Stimulated activated naive CD8-positive, alpha-beta T cell treated with anti-CD3 and anti-CD28 coated beads, Interleukin-15, amount 100 ng/mL, for 72 hours (primary cell): ENCODE measurements around the gene LRRN3.

ENCODE experiments used
- ATAC-seq: fragments of 150-1000 bp; cut with Tn5 transposase; 2 replicates; pipeline ENCODE4 v1.10.0; 2021; ENCODE audit warnings: mild to moderate bottlenecking, moderate library complexity
- DNase-seq, 2 donors: peaks; one replicate each; pipeline ENCODE4 v3.0.0; 2021 to 2022
- H3K27ac Mint-ChIP-seq, 2 donors: one replicate each; pipeline ENCODE4 v1.8.0; 2022; ENCODE audit warnings: mild to moderate bottlenecking in 2 of 2, mixed read lengths in 2 of 2, moderate library complexity in 2 of 2
- H3K27me3 Mint-ChIP-seq: one replicate; pipeline ENCODE4 v1.8.0; 2022; ENCODE audit warnings: mixed read lengths
- H3K4me1 Mint-ChIP-seq: one replicate; pipeline ENCODE4 v1.8.0; 2022; ENCODE audit warnings: mild to moderate bottlenecking, mixed read lengths
- H3K4me3 Mint-ChIP-seq, 2 donors: one replicate each; pipeline ENCODE4 v1.8.0; 2022; ENCODE audit warnings: mild to moderate bottlenecking in 2 of 2, mixed read lengths in 2 of 2, moderate library complexity in 1 of 2
- H3K9me3 Mint-ChIP-seq, 2 donors: one replicate each; pipeline ENCODE4 v1.8.0; 2022; ENCODE audit warnings: mixed read lengths in 2 of 2

The LRRN3 gene

DNA sequence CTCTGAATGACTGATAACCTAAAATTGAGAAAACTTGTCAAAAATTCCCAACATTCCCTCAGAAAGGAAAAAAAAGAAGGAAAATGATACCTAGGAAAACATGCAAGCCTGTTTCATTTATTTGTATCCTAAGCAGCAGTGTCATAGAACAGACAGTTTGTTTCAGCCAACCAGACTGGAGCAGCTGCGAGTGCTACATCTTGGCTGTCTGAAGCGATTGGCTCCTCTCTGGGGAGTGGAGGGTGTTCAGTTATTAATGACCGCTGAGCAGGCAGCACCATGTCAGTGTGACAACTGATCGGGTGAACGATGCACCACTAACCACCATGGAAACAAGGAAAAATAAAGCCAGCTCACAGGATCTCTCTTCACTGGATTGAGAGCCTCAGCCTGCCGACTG lies at the start of gene LRRN3:
Gene LRRN3 (plus strand): TSS at position 282 of the 400 bp plus-strand sequence. CDS start 31,646 bp downstream, outside the sequence.
- DNase-seq = peak; percentile 70 to 74
- Mint-ChIP-seq H3K27me3 (no peaks in the 10 kb centered on the region), H3K4me3 (peak within 1 kb of the TSS; percentile 84 to 97), H3K27ac (peak within 1 kb of the TSS; percentile 86 to 99), H3K9me3 (no peaks in the 10 kb centered on the region), H3K4me1 (peaks cover 39% of the 10 kb centered on the region)
- ATAC-seq = peak; percentile 86

DNA sequence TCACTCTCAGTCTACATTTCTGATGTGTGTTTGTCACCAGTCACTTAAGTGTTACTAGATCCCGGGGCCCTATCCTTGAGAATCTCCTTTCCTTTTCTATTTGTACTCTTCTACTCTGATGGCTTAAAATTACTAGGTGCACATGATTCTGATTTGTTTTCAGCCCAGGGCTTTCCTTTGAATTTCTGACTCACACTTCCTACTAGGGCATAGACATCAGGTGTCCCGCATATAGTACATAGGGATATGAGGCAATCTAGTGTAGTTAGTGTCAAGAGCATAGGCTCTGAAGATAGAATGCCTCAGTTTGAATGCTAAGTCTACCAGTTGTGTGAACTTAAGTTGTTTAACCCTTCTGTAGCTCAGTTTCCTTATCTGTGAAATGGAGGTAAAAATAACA lies 49.4 kb upstream of the LRRN3 start:
- H3K9me3 Mint-ChIP-seq = no peaks in the 10 kb centered on the region
- ATAC-seq (peak; percentile 92), DNase-seq (no peak)
- peak overlapping the region; percentile 22 to 71 for H3K4me3 Mint-ChIP-seq
- H3K27me3 Mint-ChIP-seq = no peaks in the 10 kb centered on the region
- peak overlapping the region; percentile 45 to 89 for H3K27ac Mint-ChIP-seq
- H3K4me1 Mint-ChIP-seq = peaks cover 33% of the 10 kb centered on the region

DNA sequence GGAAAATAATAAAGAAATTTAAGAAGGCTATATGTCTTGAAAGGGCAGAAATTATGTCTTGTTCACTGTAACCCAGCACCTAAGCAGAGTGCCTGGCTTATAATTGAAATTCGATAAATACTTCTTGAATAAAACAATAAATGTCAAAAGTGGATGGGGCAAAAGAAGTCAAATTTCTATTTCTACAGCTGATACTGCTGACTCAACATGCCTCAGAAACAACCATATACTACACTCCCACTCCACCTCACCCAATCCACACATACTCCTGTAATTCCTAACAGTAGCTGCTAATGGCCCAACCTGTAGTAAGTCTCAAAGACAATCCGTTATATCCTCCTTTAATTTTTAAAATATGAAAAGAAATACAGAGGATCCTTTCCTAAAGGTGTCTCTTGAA lies 48.1 kb upstream of the LRRN3 start:
- H3K9me3 Mint-ChIP-seq = no peaks in the 10 kb centered on the region
- H3K4me1 Mint-ChIP-seq = peaks cover 25% of the 10 kb centered on the region
- DNase-seq (no peak), ATAC-seq (no peak)
- H3K27ac Mint-ChIP-seq = no peak overlapping the region
- no peaks in the 10 kb centered on the region for H3K27me3 Mint-ChIP-seq
- no peak overlapping the region for H3K4me3 Mint-ChIP-seq

DNA sequence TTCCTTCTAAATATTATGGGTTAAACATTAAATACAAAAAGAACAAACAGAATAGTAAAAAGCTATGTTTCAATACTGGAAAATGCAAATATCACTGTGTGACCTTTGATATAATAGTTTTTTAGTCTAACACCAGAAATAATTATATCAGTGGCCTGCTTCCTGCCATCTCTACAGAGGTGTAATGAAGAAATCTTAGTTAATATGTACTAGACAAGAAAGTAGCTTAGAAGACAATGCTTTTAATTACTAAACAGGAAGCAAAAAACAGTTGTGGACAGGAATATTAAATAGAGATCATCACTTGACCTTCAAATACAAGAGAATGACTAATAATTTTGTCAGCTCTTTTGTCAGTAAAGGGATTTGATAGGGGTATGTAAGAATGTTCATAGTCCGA lies 47.4 kb upstream of the LRRN3 start:
- Mint-ChIP-seq H3K4me3 (no peak overlapping the region), H3K4me1 (peaks cover 24% of the 10 kb centered on the region), H3K9me3 (no peaks in the 10 kb centered on the region), H3K27me3 (no peaks in the 10 kb centered on the region), H3K27ac (no peak overlapping the region)
- no peak for DNase-seq
- ATAC-seq = no peak

DNA sequence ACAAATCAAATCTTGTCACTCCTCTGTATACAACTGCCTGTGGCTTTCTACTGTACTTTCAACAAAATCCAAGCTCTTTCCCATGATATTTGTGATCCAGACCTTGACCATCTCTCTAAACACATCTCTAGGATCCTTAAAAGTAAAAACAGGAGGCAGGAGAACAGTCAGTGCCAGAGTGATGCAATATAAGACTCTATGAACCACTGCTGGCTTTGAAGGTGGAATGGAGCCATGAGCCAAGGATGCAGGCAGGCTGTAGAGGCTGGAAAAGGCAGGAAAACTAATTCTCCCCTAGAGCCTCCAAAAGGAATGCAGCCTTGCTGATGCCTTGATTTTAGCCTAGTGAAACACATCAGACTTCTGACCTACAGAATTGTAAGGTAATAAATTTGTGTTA lies 45.5 kb upstream of the LRRN3 start:
- Mint-ChIP-seq H3K4me3 (no peak overlapping the region), H3K4me1 (peaks cover 22% of the 10 kb centered on the region), H3K9me3 (no peaks in the 10 kb centered on the region), H3K27ac (no peak overlapping the region), H3K27me3 (no peaks in the 10 kb centered on the region)
- no peak for DNase-seq
- no peak for ATAC-seq

DNA sequence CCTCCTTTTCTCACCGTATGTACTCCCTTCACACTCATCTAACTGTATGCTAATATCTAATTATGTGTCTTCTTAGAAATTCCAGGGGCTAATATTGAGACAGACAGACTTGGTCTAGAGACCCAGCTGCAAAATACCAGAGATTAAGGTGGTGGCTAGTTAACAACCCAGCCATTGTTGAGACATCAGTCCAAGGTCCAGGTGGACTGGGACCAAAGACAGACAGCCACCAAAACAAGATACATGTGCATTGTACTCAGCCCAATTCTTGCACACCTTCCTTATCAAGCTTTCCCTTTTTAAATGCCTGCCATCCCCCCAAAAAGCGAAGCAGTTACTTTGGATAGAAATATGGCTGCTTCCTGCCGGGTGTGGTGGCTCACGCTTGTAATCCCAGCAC lies 43.3 kb upstream of the LRRN3 start:
- no peak for DNase-seq

DNA sequence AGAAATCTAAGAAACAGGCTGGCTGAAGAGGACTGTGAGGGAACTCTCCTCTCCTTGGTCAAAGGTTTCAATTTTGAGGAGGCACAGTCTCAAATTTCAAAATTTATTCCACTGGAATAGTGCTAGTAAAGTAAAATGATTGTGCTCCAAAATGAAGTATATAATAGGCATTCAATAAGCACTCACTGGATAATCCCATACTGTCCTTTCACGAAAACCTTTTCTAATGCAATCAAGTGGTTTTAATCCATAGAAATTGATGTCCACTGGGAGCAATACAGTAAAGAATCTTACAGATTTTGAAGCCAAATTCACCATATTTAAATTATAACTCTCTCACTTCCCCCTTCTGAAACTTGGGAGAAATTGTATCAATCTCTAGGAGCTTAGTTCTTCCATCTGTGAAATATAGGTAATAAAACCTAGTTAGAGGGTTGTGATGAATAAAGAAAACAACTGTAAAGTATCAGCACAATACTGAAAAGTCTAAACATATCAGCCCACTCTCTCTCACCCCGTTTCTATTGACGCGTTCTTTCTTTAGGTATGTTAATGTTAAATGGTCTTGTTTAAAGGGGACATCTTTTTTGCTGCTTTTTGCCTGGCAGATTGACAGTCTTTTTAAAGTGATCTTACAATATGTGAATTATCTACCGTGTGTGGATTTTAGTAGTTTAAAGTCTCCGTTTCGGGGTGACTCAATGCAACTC lies 40.8 kb upstream of the LRRN3 start:
- Mint-ChIP-seq H3K27me3 (no peaks in the 10 kb centered on the region), H3K4me3 (no peak overlapping the region), H3K9me3 (peaks cover 0 to 4% of the 10 kb centered on the region in 2 donors), H3K27ac (no peak overlapping the region), H3K4me1 (peaks cover 25% of the 10 kb centered on the region)
- ATAC-seq (no peak), DNase-seq (no peak)

More for the DNA sequence above, 43.3 kb upstream of the LRRN3 start:
- Mint-ChIP-seq H3K4me1 (peaks cover 27% of the 10 kb centered on the region), H3K9me3 (peaks cover 0 to 4% of the 10 kb centered on the region in 2 donors), H3K4me3 (no peak overlapping the region), H3K27me3 (no peaks in the 10 kb centered on the region), H3K27ac (no peak overlapping the region)
- no peak for ATAC-seq

DNA sequence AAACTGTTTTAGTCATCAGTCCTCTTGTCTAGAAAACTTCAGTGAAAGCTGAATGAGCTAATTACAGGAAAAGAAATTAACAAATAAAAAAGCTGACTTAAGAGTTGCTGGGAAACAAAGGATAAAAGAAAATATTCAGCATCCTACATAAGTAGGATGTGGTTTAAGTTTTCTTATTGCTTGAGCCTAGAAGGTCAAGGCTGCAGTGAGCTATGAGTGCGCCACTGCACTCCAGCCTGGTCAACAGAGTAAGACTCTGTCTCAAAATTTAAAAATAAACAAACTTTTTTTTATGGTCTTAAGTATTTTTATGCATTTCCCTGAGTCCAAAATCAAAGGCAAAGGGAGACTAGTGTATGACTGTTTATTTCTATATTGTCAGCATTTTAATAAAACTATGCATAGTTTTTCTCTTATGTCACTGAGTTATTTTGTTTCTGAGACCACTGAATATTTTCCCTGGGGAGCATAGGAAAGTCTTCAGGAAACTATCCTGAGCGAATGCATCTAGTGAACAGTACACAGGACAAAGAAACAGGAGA lies 40.0 kb upstream of the LRRN3 start:
- no peaks in the 10 kb centered on the region for H3K27me3 Mint-ChIP-seq
- peaks cover 25% of the 10 kb centered on the region for H3K4me1 Mint-ChIP-seq
- DNase-seq (no peak), ATAC-seq (no peak)
- H3K27ac Mint-ChIP-seq = no peak overlapping the region
- peaks cover 0 to 4% of the 10 kb centered on the region in 2 donors for H3K9me3 Mint-ChIP-seq
- no peak overlapping the region for H3K4me3 Mint-ChIP-seq

DNA sequence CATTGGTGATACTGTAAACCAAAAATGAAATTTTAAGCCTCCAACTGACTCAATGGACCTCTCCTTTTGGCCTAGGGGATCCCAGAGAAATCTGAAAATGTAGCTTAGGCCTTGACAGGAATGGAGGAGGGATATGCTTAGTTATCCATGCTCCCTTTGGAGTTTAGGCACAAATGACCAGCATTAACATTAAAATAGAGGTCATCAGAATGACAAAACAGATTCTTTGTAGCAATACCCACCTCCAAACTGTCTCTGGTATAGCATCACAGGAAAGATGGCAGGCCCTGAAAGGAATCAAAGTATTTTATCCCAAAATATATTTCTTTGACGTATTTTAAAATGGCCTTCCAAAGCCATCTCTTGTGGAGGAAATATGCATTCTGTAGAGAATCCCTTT lies 39.1 kb upstream of the LRRN3 start:
- ATAC-seq = no peak
- peaks cover 32% of the 10 kb centered on the region for H3K4me1 Mint-ChIP-seq
- no peaks in the 10 kb centered on the region for H3K27me3 Mint-ChIP-seq
- no peak overlapping the region for H3K27ac Mint-ChIP-seq
- DNase-seq = no peak
- peaks cover 0 to 4% of the 10 kb centered on the region in 2 donors for H3K9me3 Mint-ChIP-seq
- no peak overlapping the region for H3K4me3 Mint-ChIP-seq

DNA sequence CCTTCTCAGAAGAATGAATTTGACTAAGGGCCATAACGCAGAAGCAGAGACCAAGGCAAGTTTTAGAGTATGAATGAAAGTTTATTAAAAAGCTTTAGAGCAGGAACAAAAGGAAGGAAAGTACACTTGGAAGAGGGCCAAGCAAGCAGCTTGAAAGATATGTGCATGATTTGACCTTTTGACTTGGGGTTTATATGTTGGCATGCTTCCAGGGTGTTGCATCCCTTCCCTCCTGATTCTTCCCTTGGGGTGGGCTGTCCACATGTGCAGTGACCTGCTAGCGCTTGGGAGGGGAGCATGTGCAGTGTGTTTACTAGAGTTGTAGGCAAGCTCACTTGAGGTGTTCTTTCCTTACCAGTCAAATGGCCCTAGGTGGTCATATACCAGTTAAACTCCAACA lies 37.9 kb upstream of the LRRN3 start:
- H3K9me3 Mint-ChIP-seq = peaks cover 0 to 4% of the 10 kb centered on the region in 2 donors
- no peak overlapping the region for H3K4me3 Mint-ChIP-seq
- DNase-seq (no peak), ATAC-seq (no peak)
- peak overlapping the region in 1 of 2 donors; percentile 39 for H3K27ac Mint-ChIP-seq
- peaks cover 37% of the 10 kb centered on the region for H3K4me1 Mint-ChIP-seq
- no peaks in the 10 kb centered on the region for H3K27me3 Mint-ChIP-seq

DNA sequence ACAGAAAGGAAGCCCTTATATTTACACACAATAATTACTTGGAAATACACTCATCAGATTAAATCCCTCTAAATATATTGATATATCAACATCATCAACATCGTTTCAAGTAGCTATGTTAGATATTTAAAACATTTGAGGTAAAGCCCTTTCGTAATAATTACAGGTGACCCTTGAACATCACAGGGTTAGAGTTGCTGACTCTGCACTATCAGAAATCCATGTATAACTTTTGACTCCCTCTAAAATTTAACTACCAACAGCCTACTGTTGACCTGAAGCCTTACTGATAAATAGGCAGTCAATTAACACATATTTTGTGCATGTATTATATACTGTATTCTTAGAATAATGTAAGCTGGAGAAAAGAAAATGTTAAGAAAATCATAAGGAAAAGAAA lies 34.6 kb upstream of the LRRN3 start:
- ATAC-seq = no peak

DNA sequence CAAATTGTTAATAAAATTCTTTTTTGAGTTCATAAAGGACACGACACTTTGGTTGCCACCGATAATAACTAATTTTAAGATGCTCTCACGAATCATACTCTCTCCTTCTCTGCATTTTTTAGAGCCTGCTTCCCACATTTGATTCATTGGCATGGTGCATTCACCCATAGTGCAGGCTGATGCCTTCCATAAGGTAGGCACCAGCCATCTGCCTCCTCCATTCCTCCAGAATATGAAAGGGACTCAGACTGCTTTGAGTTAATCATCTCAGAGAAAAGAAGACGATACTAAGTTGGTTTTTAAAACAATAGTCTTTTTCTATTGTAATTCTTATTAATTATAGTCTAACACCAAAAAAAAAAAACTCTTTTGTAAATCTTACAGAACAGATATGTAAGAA lies 33.9 kb upstream of the LRRN3 start:
- peaks cover 7 to 13% of the 10 kb centered on the region in 2 donors for H3K9me3 Mint-ChIP-seq
- DNase-seq (no peak), ATAC-seq (no peak)
- H3K27ac Mint-ChIP-seq = no peak overlapping the region
- no peaks in the 10 kb centered on the region for H3K27me3 Mint-ChIP-seq
- H3K4me1 Mint-ChIP-seq = peaks cover 37% of the 10 kb centered on the region
- no peak overlapping the region for H3K4me3 Mint-ChIP-seq

More for the DNA sequence above, 34.6 kb upstream of the LRRN3 start:
- peaks cover under 1 to 6% of the 10 kb centered on the region in 2 donors for H3K9me3 Mint-ChIP-seq
- no peaks in the 10 kb centered on the region for H3K27me3 Mint-ChIP-seq
- no peak overlapping the region for H3K27ac Mint-ChIP-seq
- no peak for DNase-seq
- no peak overlapping the region for H3K4me3 Mint-ChIP-seq
- peaks cover 38% of the 10 kb centered on the region for H3K4me1 Mint-ChIP-seq

DNA sequence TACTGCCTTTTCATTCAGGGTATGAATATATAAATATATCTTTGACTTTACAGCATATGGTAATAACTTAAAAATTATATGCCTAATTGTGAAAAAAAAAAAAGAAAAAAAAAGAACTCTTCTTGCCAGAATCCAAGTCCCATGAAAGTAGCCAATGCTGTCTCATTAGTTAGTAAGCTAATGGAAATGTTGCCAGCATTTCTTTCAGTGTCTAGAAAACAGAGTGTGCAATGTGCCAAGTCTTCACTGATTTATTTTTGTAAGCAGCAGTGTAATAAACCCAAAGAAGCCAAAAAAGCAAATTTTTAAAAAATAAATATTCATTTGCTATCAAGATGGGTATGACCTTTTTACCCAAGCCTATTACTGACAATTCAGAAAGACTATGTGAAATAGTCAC lies 31.1 kb upstream of the LRRN3 start:
- Mint-ChIP-seq H3K4me3 (no peak overlapping the region), H3K27ac (no peak overlapping the region), H3K4me1 (peaks cover 21% of the 10 kb centered on the region), H3K9me3 (peaks cover 29 to 35% of the 10 kb centered on the region in 2 donors), H3K27me3 (no peaks in the 10 kb centered on the region)
- DNase-seq (no peak), ATAC-seq (no peak)

DNA sequence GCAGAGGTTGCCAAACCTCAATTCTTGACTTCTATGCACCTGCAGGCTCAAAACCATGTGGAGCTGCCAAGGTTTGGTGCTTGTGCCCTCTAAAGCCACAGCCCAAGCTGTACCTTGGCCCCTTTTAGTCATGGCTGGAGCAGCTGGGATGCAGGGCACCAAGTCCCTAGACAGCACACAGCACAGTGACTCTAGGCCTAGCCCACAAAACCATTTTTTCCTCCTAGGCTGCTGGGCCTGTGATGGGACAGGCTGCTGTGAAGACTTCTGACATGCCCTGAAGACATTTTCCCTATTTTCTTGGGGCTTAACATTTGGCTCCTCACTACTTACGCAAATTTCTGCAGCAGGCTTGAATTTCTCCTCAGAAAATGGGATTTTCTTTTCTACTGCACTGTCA lies 27.8 kb upstream of the LRRN3 start:
- Mint-ChIP-seq H3K4me3 (no peak overlapping the region), H3K27ac (no peak overlapping the region), H3K27me3 (no peaks in the 10 kb centered on the region), H3K9me3 (peaks cover 33 to 35% of the 10 kb centered on the region in 2 donors), H3K4me1 (peaks cover 19% of the 10 kb centered on the region)
- DNase-seq = no peak
- no peak for ATAC-seq

DNA sequence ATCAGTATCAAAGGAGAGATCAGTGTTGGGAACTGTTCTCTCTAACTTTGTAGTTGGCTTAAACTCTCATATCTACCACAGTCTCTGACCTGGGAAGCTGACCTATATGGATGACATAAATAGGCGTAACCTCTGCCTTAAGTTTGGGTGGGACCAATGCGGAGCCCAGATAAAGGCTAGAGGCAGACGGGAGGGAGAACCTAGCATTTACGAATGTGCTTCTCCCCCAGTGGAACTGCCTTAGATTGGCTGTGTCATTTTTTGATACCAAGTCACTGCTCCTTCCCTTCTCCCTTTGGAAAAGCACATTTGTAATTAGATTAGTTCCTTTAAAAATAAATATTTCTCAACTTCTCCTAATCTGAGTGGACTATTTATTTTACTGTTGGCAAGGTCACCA lies 23.7 kb upstream of the LRRN3 start:
- no peak overlapping the region for H3K4me3 Mint-ChIP-seq
- peaks cover 40% of the 10 kb centered on the region for H3K4me1 Mint-ChIP-seq
- H3K9me3 Mint-ChIP-seq = peaks cover 22 to 26% of the 10 kb centered on the region in 2 donors
- ATAC-seq (no peak), DNase-seq (no peak)
- no peaks in the 10 kb centered on the region for H3K27me3 Mint-ChIP-seq
- H3K27ac Mint-ChIP-seq = no peak overlapping the region

DNA sequence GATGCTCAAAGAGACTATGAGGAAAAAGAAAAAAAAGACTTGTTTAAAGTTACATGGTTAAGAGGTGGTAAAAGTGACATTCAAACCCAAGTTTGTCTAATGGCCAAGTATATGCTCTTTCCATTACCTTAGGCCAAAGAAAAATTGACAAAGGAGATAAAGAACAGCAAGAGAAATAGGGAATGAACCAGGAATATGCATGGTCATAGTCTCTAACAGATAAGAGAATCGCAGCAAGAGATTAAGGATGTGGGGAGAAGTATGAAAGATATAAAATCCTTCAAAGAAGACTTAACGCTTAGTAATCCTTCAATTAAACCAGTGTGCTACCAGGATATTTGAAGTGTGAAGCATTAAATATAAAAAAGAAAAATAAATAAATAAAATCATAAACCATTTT lies 23.2 kb upstream of the LRRN3 start:
- H3K4me3 Mint-ChIP-seq = no peak overlapping the region
- DNase-seq (no peak), ATAC-seq (no peak)
- peaks cover 44% of the 10 kb centered on the region for H3K4me1 Mint-ChIP-seq
- H3K27me3 Mint-ChIP-seq = no peaks in the 10 kb centered on the region
- peaks cover 19 to 22% of the 10 kb centered on the region in 2 donors for H3K9me3 Mint-ChIP-seq
- no peak overlapping the region for H3K27ac Mint-ChIP-seq
